ENCODE measurements around the gene FAM124A.

DNA sequence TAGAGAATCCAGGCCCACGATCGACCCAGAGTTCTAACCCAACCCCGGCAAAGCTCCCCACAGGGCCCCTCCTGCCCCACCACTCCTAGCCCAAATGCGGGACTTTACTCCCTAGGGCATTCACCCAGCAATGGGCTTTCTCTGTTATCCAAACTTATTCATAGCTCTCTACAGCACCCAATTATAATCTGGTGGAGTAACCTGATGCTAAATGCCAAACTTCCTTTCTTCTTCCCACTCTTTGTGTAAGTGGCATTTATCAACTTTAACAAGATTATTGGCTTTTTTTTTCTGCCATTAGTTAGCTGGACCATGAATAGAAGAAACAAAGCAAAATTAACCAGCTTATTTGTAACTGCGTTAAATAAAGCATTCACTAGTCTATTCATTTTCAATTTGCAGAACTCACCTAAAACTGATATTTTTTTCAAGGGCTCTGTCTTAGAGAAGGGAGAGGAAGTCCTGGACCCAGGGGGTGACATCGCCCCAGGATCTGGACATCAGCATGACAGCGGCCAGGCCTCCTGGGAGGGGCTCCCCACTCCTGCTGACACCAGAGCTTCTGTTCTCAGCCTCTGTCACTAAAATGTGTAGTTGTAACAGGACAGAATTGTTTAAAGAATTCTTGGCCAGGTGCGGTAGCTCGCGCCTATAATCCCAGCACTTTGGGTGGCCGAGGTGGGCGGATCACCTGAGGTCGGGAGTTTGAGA, 1.5 kb downstream of the FAM124A start:
- TF ChIP-seq, protein P1, sequence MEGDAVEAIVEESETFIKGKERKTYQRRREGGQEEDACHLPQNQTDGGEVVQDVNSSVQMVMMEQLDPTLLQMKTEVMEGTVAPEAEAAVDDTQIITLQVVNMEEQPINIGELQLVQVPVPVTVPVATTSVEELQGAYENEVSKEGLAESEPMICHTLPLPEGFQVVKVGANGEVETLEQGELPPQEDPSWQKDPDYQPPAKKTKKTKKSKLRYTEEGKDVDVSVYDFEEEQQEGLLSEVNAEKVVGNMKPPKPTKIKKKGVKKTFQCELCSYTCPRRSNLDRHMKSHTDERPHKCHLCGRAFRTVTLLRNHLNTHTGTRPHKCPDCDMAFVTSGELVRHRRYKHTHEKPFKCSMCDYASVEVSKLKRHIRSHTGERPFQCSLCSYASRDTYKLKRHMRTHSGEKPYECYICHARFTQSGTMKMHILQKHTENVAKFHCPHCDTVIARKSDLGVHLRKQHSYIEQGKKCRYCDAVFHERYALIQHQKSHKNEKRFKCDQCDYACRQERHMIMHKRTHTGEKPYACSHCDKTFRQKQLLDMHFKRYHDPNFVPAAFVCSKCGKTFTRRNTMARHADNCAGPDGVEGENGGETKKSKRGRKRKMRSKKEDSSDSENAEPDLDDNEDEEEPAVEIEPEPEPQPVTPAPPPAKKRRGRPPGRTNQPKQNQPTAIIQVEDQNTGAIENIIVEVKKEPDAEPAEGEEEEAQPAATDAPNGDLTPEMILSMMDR (IDR thresholded peaks at IDR 0.05) = no peak
- TF ChIP-seq POLR2A (IDR thresholded peaks at IDR 0.05) = no peak
- no peak for TF ChIP-seq EP300 (IDR thresholded peaks at IDR 0.05)

All from ovary (tissue), 3 donors.